ENCODE results near the gene CFAP157.

The CFAP157 gene

GRCh38 chr9:127765418-127765817 lies 58.6 kb downstream of the CFAP157 start:
- DNase-seq, result no peak

All from T-helper 2 cell (primary cell).